Activated gamma-delta T cell (primary cell): Measurements from ENCODE around the gene INTS11.

Experiments used
- DNase-seq: peaks from one replicate; lab custom pipeline; 2025; lab: John Stamatoyannopoulos, UW

INTS11 gene

GRCh38 chr1:1299686-1300351 lies 24.6 kb downstream of the INTS11 start:
- DNase-seq = no peak

GRCh38 chr1:1298861-1299685 lies 25.4 kb downstream of the INTS11 start:
- no peak for DNase-seq

- no peak for DNase-seq
Observed at GRCh38 chr1:1297802-1298424, 26.5 kb downstream of the INTS11 start.

- DNase-seq = no peak
Observed at GRCh38 chr1:1296070-1297061, 28.1 kb downstream of the INTS11 start.

- no peak for DNase-seq
Observed at GRCh38 chr1:1295154-1295923, 29.1 kb downstream of the INTS11 start.

- DNase-seq = no peak
Observed at GRCh38 chr1:1294250-1294890, 30.1 kb downstream of the INTS11 start.

- DNase-seq = no peak
Observed at GRCh38 chr1:1293263-1294249, 30.9 kb downstream of the INTS11 start.

GRCh38 chr1:1292851-1293250 lies 31.6 kb downstream of the INTS11 start:
- DNase-seq = no peak

GRCh38 chr1:1292442-1292779 lies 32.0 kb downstream of the INTS11 start:
- DNase-seq = no peak

- DNase-seq = no peak
Observed at GRCh38 chr1:1291548-1292441, 32.7 kb downstream of the INTS11 start.

- DNase-seq = no peak
Observed at GRCh38 chr1:1291023-1291528, 33.4 kb downstream of the INTS11 start.

- no peak for DNase-seq
Observed at GRCh38 chr1:1290238-1290731, 34.2 kb downstream of the INTS11 start.

GRCh38 chr1:1287288-1288110 lies 37.0 kb downstream of the INTS11 start:
- no peak for DNase-seq

- no peak for DNase-seq
Observed at GRCh38 chr1:1286313-1287261, 37.9 kb downstream of the INTS11 start.

- no peak for DNase-seq
Observed at GRCh38 chr1:1285611-1286311, 38.7 kb downstream of the INTS11 start.
